Adrenal gland (tissue), 12 donors: ENCODE results near the gene TGFA. TPM values are rescaled to one million over a fixed set of nuclear protein-coding genes. Genes with fewer than 3 reads are reported as not detected.

Experiments
- DNase-seq, 7 donors: peaks; one replicate each; pipeline ENCODE4 v3.0.0-alpha.2; 2019 to 2020
- H3K27ac ChIP-seq, 5 donors: fragments of 200-600 bp; sonication (generic) in 4 of 5; 1 replicate in 3 of 5; 2 replicates in 2 of 5; pipeline versions ENCODE4 v1.5.1 to v1.8.0; 2016 to 2020; ENCODE audit warnings: mild to moderate bottlenecking in 1 of 5
- H3K27me3 ChIP-seq: fragments of 200-600 bp; 2 replicates; pipeline ENCODE4 v1.8.0; 2021
- H3K36me3 ChIP-seq, 2 donors: fragments of 200-600 bp; replicated peaks in 1 of 2; 1 replicate in 1 of 2; 2 replicates in 1 of 2; pipeline versions ENCODE4 v1.5.1 to v1.8.0; 2018 to 2022
- H3K4me1 ChIP-seq, 2 donors: fragments of 200-600 bp; replicated peaks in 1 of 2; 1 replicate in 1 of 2; 2 replicates in 1 of 2; pipeline versions ENCODE4 v1.5.1 to v1.8.0; 2018 to 2021
- H3K4me3 ChIP-seq, 4 donors: fragments of 200-600 bp; sonication (generic) in 3 of 4; one replicate each; pipeline ENCODE4 v1.5.1; 2016 to 2018
- H3K9me3 ChIP-seq, 3 donors: fragments of 200-600 bp; sonication (generic) in 1 of 3; replicated peaks in 1 of 3; 1 replicate in 2 of 3; 2 replicates in 1 of 3; pipeline versions ENCODE4 v1.5.1 to v1.8.0; 2016 to 2021
- CTCF ChIP-seq, 6 experiments: fragments of 450-650 bp in 4 of 6; fragments of 200-600 bp in 2 of 6; sonication (generic) in 1 of 6; IDR thresholded peaks; 1 replicate in 5 of 6; 2 replicates in 1 of 6; pipeline versions ENCODE4 v1.5.1 to v1.8.0; 2016 to 2021; ENCODE audit warnings: antibody characterized with exemption in 6 of 6, mild to moderate bottlenecking in 2 of 6, moderate library complexity in 1 of 6
- POLR2A ChIP-seq, 2 donors: fragments of 450-650 bp; IDR thresholded peaks; one replicate each; pipeline ENCODE4 v1.6.1; 2017; ENCODE audit warnings: antibody characterized with exemption in 2 of 2, mild to moderate bottlenecking in 2 of 2, moderate library complexity in 1 of 2
- WGBS, 4 donors: extraction: QIAGEN DNeasy Blood & Tissue Kit in 2 of 4; methylation state at CpG; one replicate each; pipeline versions ENCODE4 v1.1.5 to v1.1.7; 2013 to 2017; 5-methylcytosine and 5-hydroxymethylcytosine counted together
- intact Hi-C, 2 donors: fragments of 100-400 bp; cut with DNase I; formaldehyde crosslinking; loops; one replicate each; pipeline versions ENCODE4 v1.14.1 to v1.15.0; 2022 to 2023
- polyA plus RNA-seq, 3 donors: library from polyadenylated mRNA; stranded (reverse); fragments of 200-250 nt in 2 of 3; fragments of 350-450 nt in 1 of 3; fragmentation: Illumina TruSeq in 1 of 3; extraction: RNeasy Lipid Tissue Mini Kit (QIAGEN cat#74804) in 1 of 3; gene quantifications; one replicate each; pipeline ENCODE4 v1.2.3, GENCODE V29; 2013 to 2014
- total RNA-seq, 9 donors: library from RNA; depleted of rRNA in 4 of 9; stranded (reverse); fragments of >200 nt in 4 of 9; fragments of 120-200 nt in 1 of 9; fragmentation: NEBNext Ultra II Directional in 1 of 9; extraction: Animal tissue kit (Norgen Biotek cat#: 25700) in 1 of 9; gene quantifications; one replicate each; pipeline versions ENCODE4 v1.1.0 to v1.2.4, GENCODE V29; 2013 to 2023
- donor health status: healthy with polysubstance abuse.
- donor health status: Bipolar disorder and iron deficiency.
- donor health status: DM: yes; HTN: yes; CAD: no.
- donor health status: DM: no; HTN: no; CAD: no.
- donor health status: DM: no; HTN: no; CAD: no.
- donor health status: DM: yes; HTN: yes; CAD: no.

Gene TGFA
- total and polyA plus RNA-seq, 12 donors: 0.11 to 8.2 (median 0.75) TPM

GRCh38 chr2:70549962-70550361, 3.7 kb downstream of the TGFA start:
- Histone ChIP-seq H3K27me3 (peaks cover 24% of the 10 kb centered on the region), H3K9me3 (no peaks in the 10 kb centered on the region), H3K27ac (no peak overlapping the region), H3K36me3 (no peaks in the 10 kb centered on the region), H3K4me3 (no peak overlapping the region), H3K4me1 (peaks cover 0 to 16% of the 10 kb centered on the region in 2 donors)
- intact Hi-C loops: no loop called here
- WGBS, 4 donors: 81 to 88% (median 83%) methylated on average over 7 of the region's 7 CpGs
- no peak for DNase-seq
- TF ChIP-seq POLR2A (IDR thresholded peaks at IDR 0.05): no peak
- TF ChIP-seq CTCF (IDR thresholded peaks at IDR 0.05): no peak

- WGBS, 4 donors: 78 to 86% (median 83%) methylated on average over 12 of the region's 12 CpGs
- DNase-seq: no peak
- H3K36me3 ChIP-seq: no peaks in the 10 kb centered on the region
- peaks cover 0 to 11% of the 10 kb centered on the region in 2 donors for H3K4me1 ChIP-seq
- no peak overlapping the region for H3K4me3 ChIP-seq
- peaks cover 28% of the 10 kb centered on the region for H3K27me3 ChIP-seq
- intact Hi-C loops: no loop called here
- TF ChIP-seq CTCF (IDR thresholded peaks at IDR 0.05): no peak
- no peak for TF ChIP-seq POLR2A (IDR thresholded peaks at IDR 0.05)
- H3K27ac ChIP-seq: no peak overlapping the region
- H3K9me3 ChIP-seq: no peaks in the 10 kb centered on the region
Measured at GRCh38 chr2:70549064-70549710, 4.4 kb downstream of the TGFA start.

- Histone ChIP-seq H3K9me3 (no peaks in the 10 kb centered on the region), H3K36me3 (no peaks in the 10 kb centered on the region), H3K27ac (no peak overlapping the region), H3K27me3 (peaks cover 26% of the 10 kb centered on the region), H3K4me1 (peaks cover 0 to 5% of the 10 kb centered on the region in 2 donors), H3K4me3 (no peak overlapping the region)
- intact Hi-C loops: no loop called here
- WGBS, 4 donors: 70 to 85% (median 75%) methylated on average over 6 of the region's 6 CpGs
- no peak for TF ChIP-seq CTCF (IDR thresholded peaks at IDR 0.05)
- no peak for TF ChIP-seq POLR2A (IDR thresholded peaks at IDR 0.05)
- no peak for DNase-seq
Measured at GRCh38 chr2:70548233-70548632, 5.4 kb downstream of the TGFA start.

GRCh38 chr2:70546885-70547284, 6.7 kb downstream of the TGFA start:
- DNase-seq: no peak
- Histone ChIP-seq H3K9me3 (no peaks in the 10 kb centered on the region), H3K27ac (no peak overlapping the region), H3K36me3 (no peaks in the 10 kb centered on the region), H3K27me3 (peaks cover 19% of the 10 kb centered on the region), H3K4me3 (no peak overlapping the region), H3K4me1 (no peaks in the 10 kb centered on the region)
- intact Hi-C loops: no loop called here
- 58 to 90% (median 81%) methylated on average over 3 of the region's 3 CpGs for WGBS, 4 donors
- TF ChIP-seq CTCF (IDR thresholded peaks at IDR 0.05) (no peak), POLR2A (IDR thresholded peaks at IDR 0.05) (no peak)
